ENCODE data around the gene MKLN1. TPM values are rescaled to one million over a fixed set of nuclear protein-coding genes. Genes with fewer than 3 reads are reported as not detected.

The MKLN1 gene
- polyA plus RNA-seq, 1 experiment: 25.6 TPM

GRCh38 chr7:131521651-131522163, 194.0 kb downstream of the MKLN1 start:
- no peak overlapping the region for H3K4me3 ChIP-seq (ENCODE audit: low read depth, low read length)
- H3K36me3 ChIP-seq (ENCODE audit: control insufficient read depth, insufficient read depth, low read length): no peaks in the 10 kb centered on the region
- H3K27me3 ChIP-seq (ENCODE audit: control insufficient read depth, insufficient read depth, low read length): no peaks in the 10 kb centered on the region
- CTCF ChIA-PET: interaction anchor here (1.3 to 2.5 kb wide), 3 partner anchors 8 to 13 kb away, joined by 3 to 13 read pairs (median 3); no protein-coding TSS in a partner anchor
- no peak for DNase-seq (ENCODE audit: low read depth)
- TF ChIP-seq, protein P1, sequence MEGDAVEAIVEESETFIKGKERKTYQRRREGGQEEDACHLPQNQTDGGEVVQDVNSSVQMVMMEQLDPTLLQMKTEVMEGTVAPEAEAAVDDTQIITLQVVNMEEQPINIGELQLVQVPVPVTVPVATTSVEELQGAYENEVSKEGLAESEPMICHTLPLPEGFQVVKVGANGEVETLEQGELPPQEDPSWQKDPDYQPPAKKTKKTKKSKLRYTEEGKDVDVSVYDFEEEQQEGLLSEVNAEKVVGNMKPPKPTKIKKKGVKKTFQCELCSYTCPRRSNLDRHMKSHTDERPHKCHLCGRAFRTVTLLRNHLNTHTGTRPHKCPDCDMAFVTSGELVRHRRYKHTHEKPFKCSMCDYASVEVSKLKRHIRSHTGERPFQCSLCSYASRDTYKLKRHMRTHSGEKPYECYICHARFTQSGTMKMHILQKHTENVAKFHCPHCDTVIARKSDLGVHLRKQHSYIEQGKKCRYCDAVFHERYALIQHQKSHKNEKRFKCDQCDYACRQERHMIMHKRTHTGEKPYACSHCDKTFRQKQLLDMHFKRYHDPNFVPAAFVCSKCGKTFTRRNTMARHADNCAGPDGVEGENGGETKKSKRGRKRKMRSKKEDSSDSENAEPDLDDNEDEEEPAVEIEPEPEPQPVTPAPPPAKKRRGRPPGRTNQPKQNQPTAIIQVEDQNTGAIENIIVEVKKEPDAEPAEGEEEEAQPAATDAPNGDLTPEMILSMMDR (IDR thresholded peaks at IDR 0.05; ENCODE audit: insufficient read depth, low read depth, low read length): no peak
- POLR2A ChIA-PET: no interaction called here

DNA sequence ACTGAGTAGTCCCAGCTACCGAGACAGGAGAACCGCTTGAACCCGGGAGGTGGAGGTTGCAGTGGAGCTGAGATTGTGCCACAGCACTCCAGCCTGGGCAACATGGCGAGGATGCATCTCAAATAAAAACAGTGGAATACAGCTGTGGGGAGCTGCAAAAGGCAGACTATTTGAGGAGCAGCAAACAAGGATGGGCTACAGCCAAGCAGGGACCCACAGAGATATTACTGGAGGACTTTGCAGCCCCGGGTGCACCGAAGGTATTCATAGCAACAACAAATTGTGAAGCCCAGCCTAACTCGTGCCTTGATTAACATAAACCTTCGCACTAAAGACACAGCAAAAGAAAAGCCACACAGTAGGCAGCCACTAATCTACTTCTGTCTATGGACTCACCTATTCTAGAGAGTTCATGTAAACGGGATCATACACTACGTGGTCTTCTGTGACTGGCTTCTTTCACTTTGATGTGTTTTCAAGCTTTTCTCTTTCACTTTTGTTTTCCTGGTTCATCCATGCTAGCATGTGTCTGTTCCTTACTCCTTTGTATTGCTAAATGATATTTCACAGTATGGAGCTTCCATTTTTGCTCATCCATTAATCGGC, 194.8 kb downstream of the MKLN1 start:
- DNase-seq (ENCODE audit: low read depth): no peak
- Histone ChIP-seq H3K4me3 (ENCODE audit: low read depth, low read length) (no peak overlapping the region), H3K36me3 (ENCODE audit: control insufficient read depth, insufficient read depth, low read length) (no peaks in the 10 kb centered on the region), H3K27me3 (ENCODE audit: control insufficient read depth, insufficient read depth, low read length) (no peaks in the 10 kb centered on the region)
- ChIA-PET CTCF (interaction anchor here (1.1 to 2.5 kb wide), 4 partner anchors 9 to 14 kb away, joined by 3 to 13 read pairs (median 3); no protein-coding TSS in a partner anchor), POLR2A (interaction anchor here (0.6 kb wide), 1 partner anchor 24 kb away, joined by 3 read pairs; no protein-coding TSS in a partner anchor)
- TF ChIP-seq, protein P1 (IDR thresholded peaks at IDR 0.05; ENCODE audit: insufficient read depth, low read depth, low read length): no peak

DNA sequence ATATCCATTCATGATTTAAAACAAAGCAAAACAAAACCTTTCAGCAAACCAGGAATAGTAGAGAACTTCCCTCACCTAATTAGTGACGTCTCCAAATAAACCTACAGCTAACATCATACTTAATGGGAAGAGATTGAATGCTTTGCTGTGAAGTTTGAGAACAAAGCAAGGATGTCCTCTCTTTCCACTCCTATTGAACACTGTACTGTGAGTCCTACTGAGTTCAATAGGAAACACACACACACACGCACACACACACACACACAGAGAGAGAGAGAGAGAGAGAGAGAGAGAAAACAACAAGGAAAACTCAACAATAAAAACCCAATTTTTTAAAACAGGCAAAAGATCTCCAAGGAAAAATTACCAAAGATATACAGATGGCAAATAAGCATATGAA, 196.4 kb downstream of the MKLN1 start:
- DNase-seq (ENCODE audit: low read depth): no peak
- TF ChIP-seq, protein P1 (IDR thresholded peaks at IDR 0.05; ENCODE audit: insufficient read depth, low read depth, low read length): no peak
- POLR2A ChIA-PET: no interaction called here
- H3K27me3 ChIP-seq (ENCODE audit: control insufficient read depth, insufficient read depth, low read length): peaks cover 3% of the 10 kb centered on the region; the same call in 1 of the 2 replicates
- CTCF ChIA-PET: interaction anchor here (0.9 to 1.0 kb wide), 3 partner anchors 10 to 30 kb away, joined by 3 to 6 read pairs (median 4); no protein-coding TSS in a partner anchor
- H3K36me3 ChIP-seq (ENCODE audit: control insufficient read depth, insufficient read depth, low read length): no peaks in the 10 kb centered on the region
- H3K4me3 ChIP-seq (ENCODE audit: low read depth, low read length): no peak overlapping the region

DNA sequence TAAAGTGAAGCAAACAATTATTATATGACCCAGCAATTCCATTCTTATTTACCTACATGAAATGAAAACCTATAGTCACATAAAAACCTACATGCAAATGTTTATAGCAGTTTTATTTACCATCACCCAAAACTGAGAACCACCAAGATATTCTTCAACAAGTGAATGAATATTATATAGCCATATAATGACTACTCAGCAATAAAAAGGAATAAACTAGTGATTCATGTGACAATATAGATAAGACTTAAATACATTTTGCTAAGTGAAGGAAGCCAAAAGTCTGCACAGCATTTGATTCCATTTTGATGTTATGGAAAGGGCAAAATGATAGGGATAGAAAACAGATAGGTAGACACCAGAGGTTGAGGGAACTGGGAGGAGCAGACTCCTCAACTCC, 197.0 kb downstream of the MKLN1 start:
- POLR2A ChIA-PET: no interaction called here
- CTCF ChIA-PET: interaction anchor here (0.9 to 1.0 kb wide), 4 partner anchors 10 to 146 kb away, joined by 3 to 6 read pairs (median 4); no protein-coding TSS in a partner anchor
- TF ChIP-seq, protein P1 (IDR thresholded peaks at IDR 0.05; ENCODE audit: insufficient read depth, low read depth, low read length): no peak

GRCh38 chr7:131525820-131526219, 198.1 kb downstream of the MKLN1 start:
- CTCF ChIA-PET: interaction anchor here (0.6 to 1.0 kb wide), 2 partner anchors 13 to 145 kb away, joined by 3 read pairs; no protein-coding TSS in a partner anchor
- POLR2A ChIA-PET: no interaction called here
- H3K4me3 ChIP-seq (ENCODE audit: low read depth, low read length): no peak overlapping the region
- peaks cover 3% of the 10 kb centered on the region; the same call in 1 of the 2 replicates for H3K27me3 ChIP-seq (ENCODE audit: control insufficient read depth, insufficient read depth, low read length)
- H3K36me3 ChIP-seq (ENCODE audit: control insufficient read depth, insufficient read depth, low read length): no peaks in the 10 kb centered on the region
- no peak for DNase-seq (ENCODE audit: low read depth)
- TF ChIP-seq, protein P1 (IDR thresholded peaks at IDR 0.05; ENCODE audit: insufficient read depth, low read depth, low read length): no peak

More for the DNA sequence above, 197.0 kb downstream of the MKLN1 start:
- DNase-seq (ENCODE audit: low read depth): no peak
- H3K36me3 ChIP-seq (ENCODE audit: control insufficient read depth, insufficient read depth, low read length): no peaks in the 10 kb centered on the region
- H3K4me3 ChIP-seq (ENCODE audit: low read depth, low read length): no peak overlapping the region
- peaks cover 3% of the 10 kb centered on the region; the same call in 1 of the 2 replicates for H3K27me3 ChIP-seq (ENCODE audit: control insufficient read depth, insufficient read depth, low read length)
